NAMALWA (cell line): Measurements from ENCODE around the gene DNLZ.

Source experiments
- DNase-seq: peaks from one replicate; pipeline ENCODE4 v3.0.0-alpha.2; 2015; ENCODE audit warnings: low spot score

Gene DNLZ

DNA sequence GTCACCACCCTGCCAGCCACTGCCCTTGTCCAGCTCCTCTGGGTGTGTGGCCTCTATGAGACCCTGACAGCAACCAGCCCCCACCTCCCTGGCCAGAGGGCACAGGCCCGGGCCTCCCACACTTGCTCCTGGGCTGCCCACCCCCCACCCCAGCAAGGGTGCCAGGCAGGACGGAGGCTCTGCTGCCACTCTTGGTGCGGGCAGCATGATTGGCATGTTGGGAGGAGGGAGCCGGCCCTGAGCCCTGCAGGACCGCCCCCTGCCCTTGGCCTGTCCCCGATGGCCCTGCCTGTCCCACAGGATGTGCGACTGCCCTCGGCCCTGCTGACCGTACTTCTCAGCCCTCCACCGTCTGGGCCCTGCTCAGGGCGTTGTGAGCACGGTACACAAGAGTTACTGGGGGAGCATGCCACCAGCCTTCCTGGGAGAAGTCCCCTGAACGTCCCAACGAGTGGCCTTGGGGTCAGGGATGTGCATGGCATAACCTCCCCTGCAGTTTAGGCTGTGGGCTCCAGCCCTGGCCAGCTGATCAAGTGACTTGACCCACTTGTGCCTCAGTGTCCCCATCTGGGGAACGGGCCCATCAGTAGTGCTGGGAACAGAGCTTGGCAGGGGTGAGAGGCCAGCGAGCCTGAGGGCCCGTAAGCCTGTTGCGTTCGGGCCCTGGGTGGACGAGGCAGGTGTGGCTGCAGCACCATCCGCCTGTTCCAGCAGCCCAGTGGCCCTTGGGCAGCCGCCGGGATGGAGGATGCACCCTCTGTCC is 20.2 kb downstream of the DNLZ start:
- DNase-seq: no peak

DNA sequence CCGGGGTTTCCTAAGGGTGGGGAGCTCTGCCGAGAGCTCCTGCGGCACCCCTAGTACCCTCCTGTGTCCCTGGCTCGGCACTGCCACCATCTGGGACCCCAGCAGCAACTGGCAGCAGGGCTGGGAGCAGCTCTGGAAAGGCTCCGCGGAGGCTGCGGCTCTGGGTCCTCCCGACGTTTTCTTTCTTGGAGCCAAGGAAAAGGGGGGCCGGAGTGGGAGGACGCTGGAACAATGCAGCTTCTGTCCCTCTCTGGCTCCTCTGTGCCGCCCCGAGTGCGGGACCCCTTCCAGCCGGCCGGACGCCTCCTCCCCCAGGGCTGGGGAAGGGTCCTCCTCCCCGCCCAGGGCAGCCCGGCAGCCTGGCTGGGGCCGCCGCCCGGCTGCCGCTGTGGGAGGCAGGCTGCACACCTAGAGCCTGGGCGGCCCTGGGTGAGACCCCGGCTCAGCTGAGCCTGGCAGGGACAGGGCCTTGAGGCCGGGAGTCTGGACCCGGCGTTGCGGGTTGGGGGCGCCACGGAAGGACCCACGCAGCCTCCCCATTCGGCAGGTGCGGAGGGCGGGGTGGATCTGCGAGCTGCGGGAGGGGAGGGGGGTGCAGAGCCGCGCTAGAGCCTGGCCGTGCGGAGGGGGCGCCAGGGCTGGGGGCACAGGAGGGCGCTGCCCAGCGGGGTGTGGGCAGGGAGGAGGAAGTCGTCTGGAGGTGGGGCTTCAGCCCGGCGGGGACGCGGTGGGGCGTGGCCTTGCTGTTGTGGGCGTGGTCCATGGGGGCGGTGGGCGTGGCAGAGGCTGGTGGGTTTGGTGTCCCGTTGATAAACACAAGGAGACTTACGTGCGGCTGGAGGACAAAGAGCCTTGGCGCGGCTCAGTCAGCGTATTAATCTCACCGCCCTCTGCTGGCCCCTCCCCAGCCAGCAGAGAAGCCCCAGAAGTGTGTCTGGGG is 21.1 kb downstream of the DNLZ start:
- peak; percentile 88 for DNase-seq

DNA sequence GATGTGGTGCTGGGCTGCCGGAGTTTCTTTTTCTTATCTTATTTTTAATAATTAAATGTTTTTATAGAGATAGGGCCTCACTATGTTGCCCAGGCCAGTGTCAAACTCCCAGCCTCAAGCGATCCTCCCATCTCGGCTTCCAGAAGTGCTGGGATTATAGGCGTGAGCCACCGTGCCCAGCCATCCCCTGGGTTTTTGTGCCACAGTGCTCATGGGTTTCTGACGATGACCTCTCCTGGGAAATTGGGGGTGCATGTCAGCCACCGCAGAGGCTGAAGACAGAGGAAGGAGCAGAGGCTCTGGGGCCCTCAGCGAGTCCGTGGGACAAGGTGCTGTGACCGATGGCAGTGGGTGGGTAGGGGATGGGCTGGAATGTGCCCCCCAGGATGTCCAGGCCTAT is 21.8 kb downstream of the DNLZ start:
- no peak for DNase-seq

DNA sequence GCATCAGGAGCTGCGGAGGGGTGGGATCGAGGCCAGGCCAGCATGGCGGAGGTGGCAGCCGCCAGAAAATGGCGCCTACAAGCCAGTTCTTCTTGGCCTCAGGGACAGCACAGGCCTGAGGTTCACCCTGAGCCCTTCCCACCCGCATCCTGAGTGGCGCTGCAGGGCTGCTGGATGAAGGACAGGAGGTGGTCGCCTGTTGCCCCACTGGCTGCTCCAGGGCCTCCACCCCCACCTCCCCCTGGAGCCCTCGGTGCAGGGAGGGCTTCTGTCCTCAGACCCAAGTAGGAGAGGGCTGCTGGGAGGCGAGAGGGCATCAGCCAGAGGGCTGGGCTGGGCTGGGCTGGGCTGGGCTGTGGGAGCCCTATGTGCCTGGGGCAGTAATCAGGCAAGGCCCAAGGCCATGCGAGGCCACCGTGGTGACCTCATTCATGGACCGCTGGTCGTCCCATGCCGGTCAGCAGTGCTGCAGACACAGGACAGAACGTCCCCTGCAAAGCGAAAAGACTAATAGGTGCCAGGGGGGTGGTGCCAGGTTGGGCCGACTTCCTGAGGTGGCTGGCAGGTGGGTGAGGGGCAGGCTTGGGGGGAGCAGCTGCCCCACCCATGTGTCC is 22.4 kb downstream of the DNLZ start:
- DNase-seq: no peak

DNA sequence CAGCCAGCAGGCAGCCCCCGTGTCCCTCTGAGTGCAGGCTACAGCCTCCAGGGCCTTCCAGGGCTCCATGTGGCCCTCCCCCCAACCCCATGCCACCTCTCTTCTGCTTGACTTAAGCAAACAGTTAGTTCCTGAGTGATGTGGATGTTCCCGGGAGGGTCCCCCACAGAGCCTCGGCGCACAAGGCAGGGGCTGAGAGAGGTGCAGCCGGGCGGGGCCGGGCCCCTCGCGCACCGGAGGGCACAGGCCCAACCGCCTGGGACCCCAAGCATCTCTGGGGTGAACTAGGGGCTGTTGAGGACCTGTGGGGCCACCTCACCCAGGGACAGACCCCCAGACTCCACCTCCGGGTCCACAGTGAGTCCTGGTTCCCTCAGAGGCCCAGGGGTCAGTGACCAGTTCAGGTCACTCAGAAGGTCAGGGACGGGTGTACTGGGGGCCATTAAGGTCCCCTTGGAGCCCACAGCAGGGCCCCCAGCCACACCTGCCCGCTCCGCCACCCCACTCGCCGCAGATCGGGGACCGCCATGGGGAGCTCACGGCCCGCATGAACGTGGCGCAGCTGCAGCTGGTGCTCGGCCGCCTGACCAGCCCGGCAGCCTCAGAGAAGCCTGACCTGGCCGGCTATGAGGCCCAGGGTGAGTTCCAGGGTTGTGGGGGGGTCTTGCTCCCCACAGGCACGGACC is 23.0 kb downstream of the DNLZ start:
- DNase-seq: no peak

DNA sequence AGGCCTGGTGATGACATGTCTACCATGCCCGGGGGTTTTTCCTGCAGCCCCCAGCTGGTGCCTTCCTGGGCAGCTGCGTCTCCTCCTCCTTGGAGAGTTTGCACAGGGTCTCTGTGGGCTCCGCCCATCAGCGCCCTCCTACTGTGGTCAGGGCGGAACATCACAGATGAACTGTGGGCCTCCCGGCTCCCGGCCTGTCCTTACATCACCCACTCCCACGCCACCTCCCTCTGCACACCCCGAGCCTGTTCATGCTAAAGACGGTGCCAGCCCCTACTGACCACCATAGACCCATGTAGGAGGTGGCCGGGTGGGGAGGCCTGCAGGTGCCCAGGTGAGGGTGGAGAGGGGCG is 23.6 kb downstream of the DNLZ start:
- DNase-seq: no peak

DNA sequence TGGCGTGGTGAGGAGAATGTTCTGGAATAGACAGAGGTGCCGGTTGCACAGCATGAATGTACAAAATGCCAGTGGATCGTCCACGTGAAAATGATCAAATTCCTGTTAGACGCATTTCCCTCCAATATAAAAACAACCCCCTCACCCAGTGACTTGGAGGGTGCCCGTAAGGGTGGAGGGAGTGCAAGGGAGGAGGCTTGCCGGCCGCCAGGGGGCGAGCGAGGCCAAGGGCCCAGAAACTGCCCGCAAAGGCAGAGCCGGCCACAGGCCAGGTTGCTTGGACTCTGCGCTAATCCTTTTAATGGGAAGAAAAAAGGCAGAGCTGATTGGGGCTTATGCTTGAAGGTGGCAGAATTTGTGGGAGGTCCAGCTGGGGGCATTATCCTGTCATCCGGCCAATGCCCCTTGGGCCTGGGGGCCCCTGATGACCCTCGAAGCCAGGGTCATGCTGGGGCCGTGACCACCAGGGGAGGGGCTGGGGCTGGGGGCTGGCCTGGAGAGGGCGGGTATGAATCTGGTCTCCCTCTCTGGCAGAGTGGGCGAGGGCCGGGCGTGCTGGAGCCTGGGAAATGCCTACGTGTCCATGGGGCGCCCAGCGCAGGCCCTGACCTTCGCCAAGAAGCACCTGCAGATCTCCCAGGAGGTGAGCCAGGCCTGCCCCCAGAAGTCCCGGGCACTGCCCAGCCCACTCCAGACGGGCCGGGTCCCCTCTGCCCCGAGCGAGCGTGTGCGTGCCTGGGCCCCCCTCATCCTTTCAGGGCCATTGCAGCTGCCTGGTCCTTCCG is 24.2 kb downstream of the DNLZ start:
- peak; percentile 77 for DNase-seq

DNA sequence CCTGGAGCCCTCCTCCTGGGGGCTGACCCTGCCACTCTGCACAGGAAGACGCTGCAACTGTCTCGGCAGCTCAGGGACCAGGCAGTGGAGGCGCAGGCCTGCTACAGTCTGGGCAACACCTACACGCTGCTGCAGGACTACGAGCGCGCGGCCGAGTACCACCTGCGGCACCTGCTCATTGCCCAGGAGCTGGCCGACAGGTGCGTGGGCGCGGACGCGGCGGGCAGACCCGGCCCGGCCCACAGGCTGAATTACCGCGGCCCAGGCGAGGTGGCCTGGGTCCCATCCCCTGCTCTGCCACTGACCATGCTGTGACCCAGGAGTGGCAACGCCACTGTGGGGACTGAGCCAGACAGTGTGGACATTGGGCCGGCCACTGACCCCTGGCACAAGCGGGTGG is 25.0 kb downstream of the DNLZ start:
- DNase-seq: no peak

DNA sequence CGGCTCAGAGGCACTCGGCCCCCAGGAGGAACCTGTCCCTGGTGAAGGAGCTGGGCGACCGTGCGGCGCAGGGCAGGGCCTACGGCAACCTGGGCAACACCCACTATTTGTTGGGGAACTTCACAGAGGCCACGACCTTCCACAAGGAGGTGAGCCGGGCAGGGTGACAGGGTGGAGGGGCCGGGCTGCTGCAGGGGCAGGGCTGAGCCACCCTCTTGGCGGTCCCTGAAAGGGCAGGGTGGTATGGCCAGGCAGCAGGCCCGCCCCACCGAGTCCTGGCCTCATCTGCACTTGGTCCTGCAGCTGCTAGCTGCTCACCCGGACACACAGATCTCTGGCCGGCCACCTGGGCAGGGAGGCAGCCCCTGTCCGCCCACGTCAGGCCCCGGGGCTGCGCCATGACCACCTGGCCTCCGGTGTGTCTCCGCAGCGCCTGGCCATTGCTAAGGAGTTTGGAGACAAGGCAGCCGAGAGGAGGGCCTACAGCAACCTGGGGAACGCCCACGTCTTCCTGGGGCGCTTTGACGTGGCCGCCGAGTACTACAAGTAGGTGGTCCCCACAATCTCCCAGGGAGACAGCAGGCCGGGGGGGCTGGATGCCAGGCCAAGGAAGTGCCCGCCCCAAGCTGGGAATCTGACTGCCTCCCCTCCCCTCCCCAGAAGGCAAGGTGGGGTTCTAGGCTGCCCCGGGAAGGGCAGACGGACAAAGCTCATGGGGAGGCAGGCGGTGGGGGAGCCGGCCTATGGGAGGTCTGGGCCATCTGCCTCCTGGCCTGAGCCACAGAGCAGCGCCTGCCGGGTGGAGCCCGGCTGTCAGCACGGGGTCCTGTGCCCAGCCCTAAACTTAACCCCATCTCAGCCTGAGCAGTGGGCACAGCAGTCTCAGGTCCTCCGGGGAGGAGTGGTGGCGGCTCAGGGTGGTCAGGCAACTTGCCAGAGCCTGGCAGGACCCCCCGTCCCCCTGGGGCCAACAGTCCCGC is 25.8 kb downstream of the DNLZ start:
- no peak for DNase-seq

DNA sequence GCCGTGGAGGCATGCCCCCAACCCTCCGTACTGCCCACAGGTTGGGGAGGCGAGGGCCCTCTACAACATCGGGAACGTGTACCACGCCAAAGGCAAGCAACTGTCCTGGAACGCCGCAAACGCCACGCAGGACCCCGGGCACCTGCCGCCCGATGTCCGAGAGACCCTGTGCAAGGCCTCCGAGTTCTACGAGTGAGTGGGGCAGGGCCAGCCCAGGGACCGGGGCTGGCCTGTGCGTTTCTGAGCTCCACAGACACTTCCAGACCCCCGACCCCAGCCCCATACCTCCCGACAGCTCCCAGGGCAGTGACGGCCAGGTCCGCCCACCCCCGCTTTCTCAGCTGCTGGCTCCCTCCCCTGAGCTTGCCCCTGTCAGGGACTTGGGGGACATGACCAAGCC is 26.7 kb downstream of the DNLZ start:
- DNase-seq: no peak

DNA sequence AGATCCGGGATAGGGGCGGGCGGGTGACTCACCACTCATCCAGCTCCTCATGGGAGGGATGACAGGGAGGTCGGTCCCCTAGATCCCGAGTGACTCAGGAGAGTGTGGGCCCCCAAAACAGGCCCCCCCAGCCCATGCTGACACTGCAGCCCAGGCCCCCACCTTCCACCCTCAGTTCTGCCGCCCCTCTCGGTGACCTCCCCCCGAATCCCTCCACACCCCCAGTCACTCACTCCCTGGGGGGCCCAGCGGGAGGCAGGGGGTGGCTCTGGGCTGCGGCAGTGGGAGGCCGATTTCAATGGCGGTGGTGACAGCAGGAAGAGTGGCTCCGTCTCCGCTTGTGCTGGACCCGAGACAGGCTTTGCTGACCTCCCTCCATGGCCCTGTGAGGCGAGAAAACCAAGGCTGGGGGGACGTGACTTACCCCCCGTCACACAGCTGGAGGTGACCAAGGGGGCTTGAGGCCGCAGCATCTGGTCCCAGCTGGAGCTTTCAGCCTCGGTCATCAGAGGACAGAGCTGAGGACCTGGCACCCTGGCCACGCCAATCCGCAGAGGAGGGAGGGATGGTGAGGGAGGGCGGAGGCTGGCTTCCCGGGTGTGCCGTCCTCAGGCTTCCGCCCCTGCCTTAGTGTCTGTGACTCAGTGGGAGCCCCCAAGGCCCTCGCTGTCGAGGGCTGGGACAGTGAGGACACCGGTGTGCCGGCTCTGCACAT is 27.2 kb downstream of the DNLZ start:
- no peak for DNase-seq

DNA sequence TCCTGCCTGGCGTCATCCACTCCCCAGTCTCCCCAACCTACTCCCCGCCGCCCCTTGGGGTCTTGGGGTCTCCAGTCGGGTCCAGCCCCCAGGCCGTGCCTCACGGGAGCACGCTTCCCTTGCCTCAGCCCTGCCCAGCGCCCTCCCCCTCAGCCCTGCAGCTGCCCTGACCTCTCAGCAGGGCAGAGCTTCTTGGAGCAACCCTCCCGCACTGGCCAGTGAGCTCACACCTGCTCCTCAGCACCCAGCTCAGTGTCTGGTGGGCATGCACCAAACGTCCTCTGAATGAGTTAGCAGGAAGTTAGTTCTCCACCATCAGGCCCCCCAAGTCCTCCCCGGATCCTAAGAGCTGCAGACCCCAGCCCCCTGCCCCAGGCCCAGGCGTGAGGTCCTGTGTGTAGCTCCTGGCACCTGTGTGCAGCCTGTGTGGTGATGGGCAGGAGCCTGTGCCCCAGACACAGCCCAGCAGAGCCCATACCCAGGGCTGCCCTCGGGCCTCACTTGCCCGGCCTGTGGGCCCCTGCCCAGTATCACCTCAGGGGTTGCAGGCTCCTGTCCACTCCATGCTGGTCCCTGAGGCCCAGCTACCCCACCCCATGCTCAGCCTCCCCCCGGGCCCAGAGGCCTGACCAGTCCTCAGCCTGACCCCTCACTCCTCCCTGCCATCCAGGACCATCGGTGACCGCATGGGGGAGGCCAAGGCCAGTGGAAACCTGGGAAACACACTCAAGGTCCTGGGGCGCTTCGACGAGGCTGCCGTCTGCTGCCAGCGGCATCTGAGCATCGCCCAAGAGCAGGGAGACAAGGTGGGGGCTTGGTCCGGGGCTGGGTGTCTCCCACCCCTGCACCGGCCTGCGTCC is 28.0 kb downstream of the DNLZ start:
- DNase-seq: no peak

DNA sequence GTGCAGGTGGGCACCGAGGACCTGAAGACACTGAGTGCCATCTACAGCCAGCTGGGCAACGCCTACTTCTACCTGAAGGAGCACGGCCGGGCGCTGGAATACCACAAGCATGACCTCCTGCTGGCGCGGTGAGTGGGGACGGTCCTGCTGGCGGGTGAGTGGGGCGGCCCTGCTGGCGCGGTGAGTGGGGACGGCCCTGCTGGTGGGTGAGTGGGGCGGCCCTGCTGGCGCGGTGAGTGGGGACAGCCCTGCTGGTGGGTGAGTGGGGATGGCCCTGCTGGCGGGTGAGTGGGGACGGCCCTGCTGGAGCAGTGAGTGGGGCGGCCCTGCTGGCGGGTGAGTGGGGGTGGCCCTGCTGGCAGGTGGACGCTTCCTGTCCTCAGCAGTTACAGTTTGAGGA is 29.0 kb downstream of the DNLZ start:
- DNase-seq: no peak

DNA sequence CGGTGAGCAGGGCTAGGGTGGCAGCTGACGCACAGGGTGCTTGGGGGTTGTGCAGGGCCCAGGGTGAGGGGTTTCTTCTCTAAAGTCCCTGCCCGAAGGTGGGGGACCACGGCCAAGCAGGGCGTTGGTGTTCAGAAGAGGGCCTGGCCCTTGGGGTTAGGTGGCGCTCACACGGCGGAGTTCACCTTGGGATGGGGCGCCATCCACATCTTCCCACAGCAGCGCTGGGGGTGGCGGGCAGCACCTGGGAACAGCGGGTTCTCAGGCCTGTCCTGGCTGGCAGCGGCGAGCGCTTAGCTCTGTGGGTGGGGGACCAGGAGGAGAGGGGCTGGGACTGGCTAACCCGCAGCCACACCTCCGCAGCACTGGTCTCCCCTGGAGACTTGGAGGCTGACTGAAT is 30.1 kb downstream of the DNLZ start:
- DNase-seq: no peak

DNA sequence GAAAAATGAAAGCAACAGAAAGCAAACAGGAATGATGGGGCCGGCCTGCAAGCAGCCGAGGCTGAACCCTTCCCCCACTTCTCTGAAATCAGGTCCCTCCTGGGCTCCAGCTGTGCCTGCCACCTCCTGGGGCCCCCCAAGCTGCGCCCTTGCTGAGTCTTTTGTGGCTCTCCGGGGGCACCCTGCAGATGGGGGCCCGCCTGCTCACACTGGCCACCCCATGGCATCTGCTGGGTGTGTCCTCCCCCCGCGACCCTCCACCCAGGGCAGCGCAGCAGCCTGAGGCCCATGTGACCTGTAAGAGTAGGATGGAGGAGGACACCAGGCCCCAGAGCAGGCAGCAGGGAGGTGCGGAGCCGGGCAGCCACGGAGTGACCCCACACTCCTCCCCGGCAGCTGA is 30.5 kb downstream of the DNLZ start:
- no peak for DNase-seq

DNA sequence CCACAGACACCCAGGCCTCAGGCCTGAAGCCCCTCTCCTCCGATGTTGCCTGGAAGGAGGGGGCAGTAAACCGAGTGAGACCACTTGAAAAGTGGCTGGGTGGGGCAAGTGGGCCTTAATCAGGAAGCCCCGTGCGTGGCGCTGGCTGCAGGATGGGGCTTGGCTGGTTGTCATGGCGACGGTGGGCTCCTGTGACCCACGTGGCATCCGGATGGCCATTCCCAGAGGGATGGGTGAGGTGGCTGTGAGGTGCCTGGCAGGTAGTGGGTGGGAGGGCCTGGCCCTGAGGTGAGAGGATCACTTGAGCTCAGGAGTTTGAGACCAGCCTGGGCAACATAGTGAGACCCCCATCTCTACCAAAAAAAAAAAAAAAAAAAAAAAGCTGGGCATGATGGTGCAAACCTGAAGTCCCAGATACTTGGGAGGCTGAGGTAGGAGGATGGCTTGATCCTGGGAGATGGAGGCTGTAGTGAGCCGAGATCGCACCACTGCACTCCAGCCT is 31.0 kb downstream of the DNLZ start:
- no peak for DNase-seq

DNA sequence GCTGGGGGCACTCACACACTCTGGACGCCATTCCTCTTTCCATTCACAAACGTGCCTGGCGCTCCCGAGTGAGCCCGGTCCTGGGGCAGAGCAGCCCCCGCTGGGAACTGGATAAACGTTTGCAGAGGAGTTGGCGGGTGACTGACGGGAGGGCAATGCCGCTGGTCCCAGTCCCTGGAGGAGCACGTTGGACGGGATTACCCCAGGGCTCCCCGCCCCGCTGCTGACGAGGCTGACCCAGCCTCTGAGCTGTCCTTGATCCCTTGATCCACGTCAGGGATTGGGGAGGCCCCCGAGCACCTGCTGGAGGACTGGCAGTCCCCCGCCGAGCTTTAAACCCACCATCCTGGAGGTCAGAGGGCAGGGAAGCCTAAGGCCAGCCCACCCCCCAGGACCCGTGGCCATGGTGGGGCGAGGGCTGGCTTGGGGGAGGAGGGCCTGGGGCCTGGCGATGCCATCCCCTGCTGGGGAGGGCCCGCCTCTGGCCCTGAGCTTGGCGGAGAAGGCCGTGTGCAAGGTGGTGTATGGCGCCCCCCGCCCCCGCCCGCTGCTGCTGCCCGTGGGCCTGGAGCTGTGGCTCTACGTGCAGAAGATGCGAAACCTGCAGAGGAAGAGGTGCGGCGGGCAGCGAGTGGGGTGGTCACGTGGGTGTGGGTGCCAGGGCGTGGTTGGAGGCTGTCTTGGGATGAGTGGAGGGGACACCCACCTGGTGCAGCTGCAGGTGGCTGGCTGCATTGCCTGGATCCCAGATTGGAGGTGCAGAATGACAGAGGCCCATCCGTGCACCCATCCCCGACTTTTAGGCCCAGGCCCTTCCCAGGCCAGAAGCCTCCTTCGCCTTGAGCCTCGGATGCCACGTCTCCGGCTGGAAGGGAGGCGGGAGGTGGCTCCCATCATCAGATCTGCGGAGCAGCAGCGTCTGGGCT is 31.7 kb downstream of the DNLZ start:
- no peak for DNase-seq
